ENCODE data around the gene SDK1. TPM values are rescaled to one million over a fixed set of nuclear protein-coding genes. Genes with fewer than 3 reads are reported as not detected.

The SDK1 gene
- total and polyA plus RNA-seq, 10 of the 15 experiments (the other 5 are each of a cell fraction or from before 2014, with no cell fraction given), result 0.14 to 0.33 TPM; not detected in 8

DNA sequence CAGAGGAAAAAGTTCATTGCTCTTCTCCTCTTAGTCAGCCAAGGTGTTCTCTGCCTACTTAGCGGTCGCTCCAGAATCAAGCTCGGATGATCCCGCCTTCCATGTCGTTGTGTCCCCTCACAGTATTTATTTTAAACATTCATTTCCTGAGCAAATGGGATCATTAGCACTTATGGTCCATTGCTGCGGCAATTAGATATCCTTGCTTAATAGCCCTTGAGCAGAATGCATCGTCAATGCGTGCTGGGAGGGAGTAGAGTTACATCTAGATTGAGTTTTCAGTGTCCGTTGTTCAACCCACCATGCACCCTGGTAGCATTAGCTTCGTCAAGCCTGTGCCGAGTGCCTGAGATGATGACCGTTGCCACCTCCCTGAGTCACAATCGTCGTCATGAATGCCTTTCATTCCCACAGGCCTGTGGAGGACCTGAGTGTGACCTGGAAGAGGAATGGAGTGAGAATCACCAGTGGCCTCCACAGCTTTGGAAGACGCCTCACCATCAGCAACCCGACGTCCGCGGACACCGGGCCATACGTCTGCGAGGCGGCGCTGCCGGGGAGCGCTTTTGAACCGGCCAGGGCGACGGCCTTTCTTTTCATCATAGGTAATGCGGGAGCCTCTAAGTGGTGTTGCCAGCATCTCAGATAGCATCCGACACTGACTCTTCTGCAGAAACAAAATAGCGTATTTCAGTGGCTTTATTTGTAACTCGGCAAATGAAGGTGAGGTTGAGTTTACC lies 650.4 kb downstream of the SDK1 start (continued):
- TF ChIP-seq, protein P1, sequence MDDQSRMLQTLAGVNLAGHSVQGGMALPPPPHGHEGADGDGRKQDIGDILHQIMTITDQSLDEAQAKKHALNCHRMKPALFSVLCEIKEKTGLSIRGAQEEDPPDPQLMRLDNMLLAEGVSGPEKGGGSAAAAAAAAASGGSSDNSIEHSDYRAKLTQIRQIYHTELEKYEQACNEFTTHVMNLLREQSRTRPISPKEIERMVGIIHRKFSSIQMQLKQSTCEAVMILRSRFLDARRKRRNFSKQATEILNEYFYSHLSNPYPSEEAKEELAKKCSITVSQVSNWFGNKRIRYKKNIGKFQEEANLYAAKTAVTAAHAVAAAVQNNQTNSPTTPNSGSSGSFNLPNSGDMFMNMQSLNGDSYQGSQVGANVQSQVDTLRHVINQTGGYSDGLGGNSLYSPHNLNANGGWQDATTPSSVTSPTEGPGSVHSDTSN (IDR thresholded peaks at IDR 0.05; ENCODE audit: insufficient replicate concordance, low read depth, low read length), result no peak
- no peak for TF ChIP-seq BRCA1 (IDR thresholded peaks at IDR 0.05; ENCODE audit: low read depth, low read length)
- TF ChIP-seq, protein P2, sequence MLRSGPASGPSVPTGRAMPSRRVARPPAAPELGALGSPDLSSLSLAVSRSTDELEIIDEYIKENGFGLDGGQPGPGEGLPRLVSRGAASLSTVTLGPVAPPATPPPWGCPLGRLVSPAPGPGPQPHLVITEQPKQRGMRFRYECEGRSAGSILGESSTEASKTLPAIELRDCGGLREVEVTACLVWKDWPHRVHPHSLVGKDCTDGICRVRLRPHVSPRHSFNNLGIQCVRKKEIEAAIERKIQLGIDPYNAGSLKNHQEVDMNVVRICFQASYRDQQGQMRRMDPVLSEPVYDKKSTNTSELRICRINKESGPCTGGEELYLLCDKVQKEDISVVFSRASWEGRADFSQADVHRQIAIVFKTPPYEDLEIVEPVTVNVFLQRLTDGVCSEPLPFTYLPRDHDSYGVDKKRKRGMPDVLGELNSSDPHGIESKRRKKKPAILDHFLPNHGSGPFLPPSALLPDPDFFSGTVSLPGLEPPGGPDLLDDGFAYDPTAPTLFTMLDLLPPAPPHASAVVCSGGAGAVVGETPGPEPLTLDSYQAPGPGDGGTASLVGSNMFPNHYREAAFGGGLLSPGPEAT (IDR thresholded peaks at IDR 0.05; ENCODE audit: low read depth), result no peak

DNA sequence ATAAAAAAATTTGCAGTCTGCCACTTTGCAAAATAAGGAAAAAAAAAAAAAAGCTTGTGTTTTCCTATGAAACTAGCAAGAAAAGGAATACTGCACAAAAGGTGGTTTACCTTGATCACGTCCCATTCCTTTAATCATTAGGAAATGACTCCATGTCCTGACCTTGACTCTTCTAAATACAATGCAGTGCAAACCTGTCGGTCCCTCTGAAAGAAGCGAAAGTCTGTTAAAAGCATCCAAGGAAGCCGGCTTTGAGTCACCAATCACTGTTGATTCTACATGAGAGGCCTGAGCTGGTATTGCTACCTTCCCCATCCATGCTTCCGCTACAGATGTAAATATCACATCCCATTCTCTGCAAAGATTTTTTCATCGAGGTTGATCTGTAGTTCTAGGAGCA lies 652.1 kb downstream of the SDK1 start:
- POLR2A ChIA-PET, result no interaction called here
- ATAC-seq (no peak), DNase-seq (ENCODE audit: low read depth, low spot score) (no peak), FAIRE-seq (no peak)
- RAD21 ChIA-PET (ENCODE audit: unreplicated experiment), result no interaction called here
- no TSS peak for BruUV-seq (replicated peaks)
- H4K20me1 ChIP-seq (ENCODE audit: control insufficient read depth, insufficient read depth), result no peaks in the 10 kb centered on the region
- no peaks in the 10 kb centered on the region for H3K36me3 ChIP-seq (ENCODE audit: control insufficient read depth in 2 of 2, insufficient read depth in 2 of 2, low read length in 1 of 2)
- no peak overlapping the region for H3K9ac ChIP-seq (ENCODE audit: control insufficient read depth, insufficient read depth, low read length)
- SMC1A ChIA-PET (ENCODE audit: uncharacterized antibody, unreplicated experiment), result no interaction called here
- H3K9me3 ChIP-seq (replicated peaks; ENCODE audit: control insufficient read depth, insufficient read depth, low read length), result no peaks in the 10 kb centered on the region; the same call in 2 of the 3 replicates
- H3K4me1 ChIP-seq (ENCODE audit: control insufficient read depth, insufficient read depth, low read length), result peaks cover 10% of the 10 kb centered on the region
- no peaks in the 10 kb centered on the region for H3K79me2 ChIP-seq (ENCODE audit: control insufficient read depth, insufficient read depth, low read length)
- no peak overlapping the region for H3K4me3 ChIP-seq
- H3K27me3 ChIP-seq (replicated peaks in 1 of 2; ENCODE audit: control insufficient read depth in 2 of 2, insufficient read depth in 2 of 2, low read length in 1 of 2), result no peaks in the 10 kb centered on the region
- CTCF ChIA-PET, result no interaction called here
- in situ Hi-C loops (cut with MboI), result no loop called here
- no peak overlapping the region for H3K4me2 ChIP-seq (ENCODE audit: control insufficient read depth, insufficient read depth)
- WGBS (ENCODE audit: insufficient coverage, insufficient replicate concordance, low lambda C conversion rate, missing lambda C conversion rate), result 37% methylated on average over 6 of the region's 6 CpGs
- no peak overlapping the region for H3K27ac ChIP-seq (ENCODE audit: control insufficient read depth, insufficient read depth)
- no peak overlapping the region for H2AFZ ChIP-seq (ENCODE audit: control insufficient read depth, low read depth, low read length)
- intact Hi-C loops (cut with micrococcal nuclease; ENCODE audit: unreplicated experiment), result no loop called here
- no peak for TF ChIP-seq YY1 (IDR thresholded peaks at IDR 0.05; ENCODE audit: low read depth, low read length)
- no peak for TF ChIP-seq ETV6 (conservative IDR thresholded peaks at IDR 0.05 in 1 of 2, IDR thresholded peaks at IDR 0.05 in 1 of 2; ENCODE audit: borderline replicate concordance in 1 of 2, low read depth in 1 of 2)
- no peak for TF ChIP-seq IRF4 (IDR thresholded peaks at IDR 0.05; ENCODE audit: low read depth, low read length)
- TF ChIP-seq, protein P3, sequence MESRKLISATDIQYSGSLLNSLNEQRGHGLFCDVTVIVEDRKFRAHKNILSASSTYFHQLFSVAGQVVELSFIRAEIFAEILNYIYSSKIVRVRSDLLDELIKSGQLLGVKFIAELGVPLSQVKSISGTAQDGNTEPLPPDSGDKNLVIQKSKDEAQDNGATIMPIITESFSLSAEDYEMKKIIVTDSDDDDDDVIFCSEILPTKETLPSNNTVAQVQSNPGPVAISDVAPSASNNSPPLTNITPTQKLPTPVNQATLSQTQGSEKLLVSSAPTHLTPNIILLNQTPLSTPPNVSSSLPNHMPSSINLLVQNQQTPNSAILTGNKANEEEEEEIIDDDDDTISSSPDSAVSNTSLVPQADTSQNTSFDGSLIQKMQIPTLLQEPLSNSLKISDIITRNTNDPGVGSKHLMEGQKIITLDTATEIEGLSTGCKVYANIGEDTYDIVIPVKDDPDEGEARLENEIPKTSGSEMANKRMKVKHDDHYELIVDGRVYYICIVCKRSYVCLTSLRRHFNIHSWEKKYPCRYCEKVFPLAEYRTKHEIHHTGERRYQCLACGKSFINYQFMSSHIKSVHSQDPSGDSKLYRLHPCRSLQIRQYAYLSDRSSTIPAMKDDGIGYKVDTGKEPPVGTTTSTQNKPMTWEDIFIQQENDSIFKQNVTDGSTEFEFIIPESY (IDR thresholded peaks at IDR 0.05), result no peak
- no peak for TF ChIP-seq NRF1 (conservative IDR thresholded peaks at IDR 0.05; ENCODE audit: low read depth, low read length)
- no peak for TF ChIP-seq POLR2AphosphoS2 (IDR thresholded peaks at IDR 0.05; ENCODE audit: low read depth, low read length)
- no peak for TF ChIP-seq ZSCAN29 (IDR thresholded peaks at IDR 0.05)
- TF ChIP-seq CEBPB (IDR thresholded peaks at IDR 0.05; ENCODE audit: borderline replicate concordance in 1 of 2, low read depth in 2 of 2, low read length in 2 of 2), result no peak
- TF ChIP-seq, protein P4, sequence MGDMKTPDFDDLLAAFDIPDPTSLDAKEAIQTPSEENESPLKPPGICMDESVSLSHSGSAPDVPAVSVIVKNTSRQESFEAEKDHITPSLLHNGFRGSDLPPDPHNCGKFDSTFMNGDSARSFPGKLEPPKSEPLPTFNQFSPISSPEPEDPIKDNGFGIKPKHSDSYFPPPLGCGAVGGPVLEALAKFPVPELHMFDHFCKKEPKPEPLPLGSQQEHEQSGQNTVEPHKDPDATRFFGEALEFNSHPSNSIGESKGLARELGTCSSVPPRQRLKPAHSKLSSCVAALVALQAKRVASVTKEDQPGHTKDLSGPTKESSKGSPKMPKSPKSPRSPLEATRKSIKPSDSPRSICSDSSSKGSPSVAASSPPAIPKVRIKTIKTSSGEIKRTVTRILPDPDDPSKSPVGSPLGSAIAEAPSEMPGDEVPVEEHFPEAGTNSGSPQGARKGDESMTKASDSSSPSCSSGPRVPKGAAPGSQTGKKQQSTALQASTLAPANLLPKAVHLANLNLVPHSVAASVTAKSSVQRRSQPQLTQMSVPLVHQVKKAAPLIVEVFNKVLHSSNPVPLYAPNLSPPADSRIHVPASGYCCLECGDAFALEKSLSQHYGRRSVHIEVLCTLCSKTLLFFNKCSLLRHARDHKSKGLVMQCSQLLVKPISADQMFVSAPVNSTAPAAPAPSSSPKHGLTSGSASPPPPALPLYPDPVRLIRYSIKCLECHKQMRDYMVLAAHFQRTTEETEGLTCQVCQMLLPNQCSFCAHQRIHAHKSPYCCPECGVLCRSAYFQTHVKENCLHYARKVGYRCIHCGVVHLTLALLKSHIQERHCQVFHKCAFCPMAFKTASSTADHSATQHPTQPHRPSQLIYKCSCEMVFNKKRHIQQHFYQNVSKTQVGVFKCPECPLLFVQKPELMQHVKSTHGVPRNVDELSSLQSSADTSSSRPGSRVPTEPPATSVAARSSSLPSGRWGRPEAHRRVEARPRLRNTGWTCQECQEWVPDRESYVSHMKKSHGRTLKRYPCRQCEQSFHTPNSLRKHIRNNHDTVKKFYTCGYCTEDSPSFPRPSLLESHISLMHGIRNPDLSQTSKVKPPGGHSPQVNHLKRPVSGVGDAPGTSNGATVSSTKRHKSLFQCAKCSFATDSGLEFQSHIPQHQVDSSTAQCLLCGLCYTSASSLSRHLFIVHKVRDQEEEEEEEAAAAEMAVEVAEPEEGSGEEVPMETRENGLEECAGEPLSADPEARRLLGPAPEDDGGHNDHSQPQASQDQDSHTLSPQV (IDR thresholded peaks at IDR 0.05), result no peak
- TF ChIP-seq SPI1 (IDR thresholded peaks at IDR 0.05; ENCODE audit: borderline replicate concordance, insufficient read depth, low read depth, low read length), result no peak

Data from GM12878 (cell line).